GM21619 (cell line): ENCODE measurements around the gene OBI1.

Experiments
- ATAC-seq: cut with Tn5 transposase; IDR thresholded peaks from one replicate; pipeline ENCODE4 v1.9.1; 2021; ENCODE audit not compliant: unreplicated experiment

The OBI1 gene

GRCh38 chr13:78592584-78592983 lies 66.4 kb downstream of the OBI1 start:
- no peak for ATAC-seq

DNA sequence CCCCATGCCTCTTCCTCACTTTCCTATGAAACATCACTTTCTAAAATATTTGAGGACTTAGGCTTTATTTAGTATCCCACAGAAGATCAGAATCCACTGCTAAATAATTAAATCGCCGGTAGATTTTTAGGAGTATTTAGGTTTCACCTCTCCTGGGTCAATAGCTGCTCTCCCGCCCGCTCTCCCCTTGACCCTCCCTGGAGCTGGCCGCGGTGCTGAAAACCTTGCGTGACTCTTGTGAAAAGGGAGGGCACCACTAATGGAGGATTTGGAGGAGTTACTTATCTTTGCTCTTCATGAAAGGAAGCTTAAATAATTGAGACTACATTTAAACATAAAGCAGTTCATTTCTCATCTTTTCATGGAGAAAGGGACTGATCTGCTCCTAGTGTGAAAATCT lies 69.7 kb downstream of the OBI1 start:
- ATAC-seq: no peak

- no peak for ATAC-seq
Measured at GRCh38 chr13:78587395-78587794, 71.6 kb downstream of the OBI1 start.

- ATAC-seq: no peak
Measured at GRCh38 chr13:78586706-78587105, 72.2 kb downstream of the OBI1 start.

DNA sequence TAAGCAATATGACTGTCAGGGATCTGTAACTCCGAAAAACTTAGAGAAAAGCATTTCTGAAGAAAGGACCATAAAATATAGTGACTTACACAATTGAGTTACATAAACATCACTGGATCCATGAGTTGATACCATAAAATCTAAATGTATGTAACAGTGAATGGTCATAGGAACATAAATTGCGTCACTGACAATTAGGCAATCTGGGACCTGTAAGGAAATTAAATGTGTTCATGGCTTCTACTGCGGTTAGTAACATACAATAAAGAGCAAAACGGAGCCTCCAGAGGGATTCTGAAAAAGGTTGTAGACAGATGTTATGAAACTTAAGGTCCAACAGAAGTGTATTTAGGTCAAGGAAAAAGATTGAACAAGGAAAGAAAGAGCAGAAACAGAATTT lies 82.7 kb downstream of the OBI1 start:
- ATAC-seq: no peak

DNA sequence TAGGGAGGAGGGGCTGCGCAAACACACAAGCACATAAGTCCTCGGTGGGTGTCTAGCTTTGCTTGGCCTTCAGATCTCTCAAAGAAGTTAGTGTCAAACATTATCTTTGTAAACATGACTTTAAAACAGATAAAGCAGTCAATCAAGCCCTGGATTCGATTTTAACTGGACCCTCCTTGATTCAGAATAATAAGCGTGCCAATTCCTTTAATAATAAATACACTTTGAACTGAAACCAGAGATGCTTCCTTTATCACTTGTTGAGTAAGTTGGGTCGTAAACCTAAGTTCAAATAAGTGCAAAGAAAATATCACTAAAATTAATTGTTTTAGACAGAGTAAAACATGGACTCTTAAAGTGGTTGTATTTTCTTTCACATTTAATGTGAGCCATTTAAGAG lies 86.5 kb downstream of the OBI1 start:
- no peak for ATAC-seq

- ATAC-seq: no peak
Measured at GRCh38 chr13:78569029-78569428, 89.9 kb downstream of the OBI1 start.

DNA sequence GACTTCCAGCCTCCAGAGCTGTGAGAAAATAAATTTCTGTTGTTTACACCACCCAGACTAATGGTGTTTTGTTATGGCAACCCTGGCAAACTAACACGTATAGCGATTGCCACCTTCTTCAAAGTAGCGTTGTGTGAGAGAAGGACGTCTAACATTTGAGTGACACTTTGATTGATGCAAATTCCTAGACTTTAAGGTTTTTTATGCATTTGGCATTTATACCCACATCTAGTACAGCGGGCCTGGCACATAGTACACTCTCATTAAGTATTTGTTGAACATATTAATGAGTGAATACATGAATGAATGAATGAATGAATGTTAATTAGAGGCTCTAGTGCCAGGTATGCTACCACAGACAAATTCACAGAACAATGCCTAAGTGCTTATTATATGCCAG lies 92.3 kb downstream of the OBI1 start:
- ATAC-seq: no peak
